Islet precursor cell (in vitro differentiated cells): ENCODE data around the gene CD200R1L.

Experiments
- DNase-seq: peaks from one replicate; pipeline ENCODE4 v3.0.0-alpha.2; 2018

CD200R1L gene

GRCh38 chr3:112786002-112786590, 60.6 kb downstream of the CD200R1L start:
- no peak for DNase-seq

DNA sequence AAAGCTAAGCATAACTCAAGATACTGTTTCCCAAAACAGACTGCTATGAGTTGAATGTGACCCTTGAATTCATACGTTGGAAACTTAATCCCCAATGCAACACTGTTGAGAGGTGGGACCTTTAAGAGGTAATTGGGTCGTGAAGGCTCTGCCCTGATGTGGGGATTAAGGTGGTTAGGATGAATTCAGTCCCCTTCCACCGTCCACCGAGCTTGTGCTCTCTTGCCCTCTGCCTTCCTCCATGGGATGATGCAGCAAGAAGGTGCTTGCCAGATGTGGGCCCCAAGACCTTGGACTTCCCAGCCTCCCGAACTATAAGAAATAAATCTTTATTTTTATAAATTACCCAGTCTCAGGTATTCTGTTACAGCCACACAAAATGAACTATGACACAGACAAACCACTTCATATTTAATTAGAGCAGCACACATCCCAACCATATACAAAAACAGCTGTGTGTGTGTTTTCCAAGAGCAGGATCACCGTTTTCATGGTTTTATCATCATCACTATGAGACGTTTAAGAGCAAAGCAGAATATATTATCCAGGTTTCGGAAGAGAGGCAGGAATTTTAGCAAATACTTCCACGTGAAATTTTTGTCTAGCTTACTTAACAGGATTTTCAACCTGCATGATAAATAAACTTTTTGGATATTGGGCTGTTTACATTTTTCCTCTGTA, 61.2 kb downstream of the CD200R1L start:
- no peak for DNase-seq

DNA sequence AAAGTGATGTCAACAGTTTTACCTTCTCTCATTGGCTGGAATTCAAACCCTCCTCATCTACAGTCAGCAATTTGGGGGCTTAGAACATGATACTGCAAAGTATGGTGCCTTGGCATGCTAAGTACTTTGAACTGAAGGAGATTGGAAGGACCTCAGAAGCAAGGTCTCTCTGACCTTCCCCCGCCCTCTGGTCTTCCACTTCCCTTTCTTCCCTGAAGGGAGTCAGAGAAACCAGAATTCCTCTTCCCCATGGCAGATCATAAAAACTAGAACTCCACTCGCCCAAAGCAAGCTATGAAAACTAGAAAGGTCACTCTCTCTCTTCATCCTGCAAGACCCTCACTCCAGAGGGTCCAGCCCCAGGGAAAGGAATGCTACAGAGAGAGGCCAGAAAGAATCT, 64.2 kb downstream of the CD200R1L start:
- DNase-seq, result no peak

DNA sequence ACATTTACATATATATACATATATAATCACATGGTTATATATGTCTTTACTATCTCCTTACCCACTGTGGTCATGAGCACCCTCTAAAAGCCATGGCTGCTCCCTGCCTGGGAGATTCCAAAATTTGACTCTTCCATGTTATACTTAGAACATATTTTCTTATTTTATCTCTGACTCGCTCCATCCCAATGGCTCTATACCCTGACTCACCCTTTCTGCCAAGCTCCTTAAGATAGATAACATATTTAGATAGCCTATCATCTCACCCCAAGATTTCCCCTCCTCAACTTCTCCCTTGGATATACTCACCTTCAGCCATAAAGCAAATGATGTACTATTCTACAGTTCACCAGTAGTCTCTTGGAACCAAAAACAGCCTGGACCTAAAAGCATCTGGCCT, 65.1 kb downstream of the CD200R1L start:
- DNase-seq, result no peak

- DNase-seq, result no peak
Observed at GRCh38 chr3:112779558-112780480, 66.8 kb downstream of the CD200R1L start.

GRCh38 chr3:112779011-112779410, 67.7 kb downstream of the CD200R1L start:
- DNase-seq, result no peak

GRCh38 chr3:112778353-112778948, 68.2 kb downstream of the CD200R1L start:
- DNase-seq, result no peak

DNA sequence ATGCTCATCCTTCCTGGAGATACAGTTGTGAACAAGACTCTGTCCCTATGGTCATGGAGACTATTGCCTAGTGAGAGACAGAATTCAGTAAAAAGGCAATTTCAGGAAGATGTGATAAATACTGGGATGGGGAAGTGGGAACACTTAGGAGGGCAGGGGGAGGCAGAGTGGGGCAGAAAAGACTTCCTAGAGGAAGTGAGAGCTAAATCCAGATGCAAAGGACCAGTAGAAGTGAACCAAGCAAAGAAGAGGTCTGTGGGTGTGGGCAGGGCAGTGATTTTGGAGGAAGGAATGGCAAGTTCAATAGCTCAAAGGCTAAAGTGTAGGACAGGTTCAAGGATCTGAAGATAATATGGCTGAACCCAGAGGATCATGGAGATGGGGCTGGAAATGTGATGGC, 68.9 kb downstream of the CD200R1L start:
- DNase-seq, result no peak

DNA sequence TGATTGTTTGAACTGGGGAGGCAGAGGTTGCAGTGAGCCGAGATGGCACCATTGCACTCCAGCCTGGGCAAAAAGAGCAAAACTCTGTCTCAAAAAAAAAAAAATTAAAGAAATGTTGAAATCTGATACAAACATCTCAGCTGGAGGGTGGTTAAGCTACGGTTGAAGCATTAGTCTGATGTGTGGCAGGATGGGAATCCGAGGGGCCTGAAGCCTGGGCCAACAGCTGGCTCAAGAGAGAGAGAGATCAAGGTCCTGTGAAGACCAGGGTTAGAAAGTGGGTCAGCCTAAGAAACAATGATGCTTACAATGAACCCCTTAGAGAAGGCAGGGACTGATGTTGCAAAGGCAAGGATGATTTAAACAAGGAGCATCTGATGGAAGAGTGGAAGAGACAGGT, 69.8 kb downstream of the CD200R1L start:
- no peak for DNase-seq

GRCh38 chr3:112776000-112776399, 70.7 kb downstream of the CD200R1L start:
- no peak for DNase-seq

GRCh38 chr3:112775011-112775742, 71.5 kb downstream of the CD200R1L start:
- DNase-seq, result no peak

- DNase-seq, result no peak
Observed at GRCh38 chr3:112774293-112774926, 72.3 kb downstream of the CD200R1L start.

- DNase-seq, result no peak
Observed at GRCh38 chr3:112773864-112774263, 72.8 kb downstream of the CD200R1L start.

GRCh38 chr3:112770951-112771350, 75.7 kb downstream of the CD200R1L start:
- no peak for DNase-seq

- peak; percentile 56 for DNase-seq
Observed at GRCh38 chr3:112770032-112770626, 76.5 kb downstream of the CD200R1L start.

DNA sequence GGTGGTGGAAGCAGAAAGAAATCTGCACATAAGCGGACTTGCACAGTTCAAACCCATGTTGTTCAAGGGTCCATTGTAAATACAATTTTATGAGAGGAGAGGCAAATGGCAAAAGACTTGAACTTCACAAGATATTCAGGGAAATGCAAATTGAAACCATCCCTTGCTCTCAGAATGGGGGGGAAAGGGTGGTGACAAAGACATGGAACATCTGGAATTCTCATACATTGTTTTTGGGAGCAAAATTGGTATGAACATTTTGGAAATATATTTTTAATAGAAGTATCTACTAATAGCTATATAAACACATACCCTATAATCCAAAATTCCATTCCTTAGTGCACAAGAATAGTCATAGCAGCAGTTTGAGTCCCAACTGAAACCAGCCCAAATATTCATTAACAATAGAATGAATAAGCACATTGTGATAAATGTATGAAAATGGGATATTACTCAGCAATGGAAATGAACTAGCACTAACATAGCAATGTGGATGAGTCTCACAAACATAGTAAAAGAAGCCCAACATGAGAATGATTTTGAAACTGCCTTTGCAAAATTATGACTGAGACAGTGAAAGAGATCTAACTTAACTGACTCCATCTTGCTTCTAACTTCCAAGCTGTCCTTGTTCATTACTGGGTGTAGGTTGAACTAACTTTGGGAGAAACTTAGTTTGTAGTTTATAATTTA, 77.2 kb downstream of the CD200R1L start:
- DNase-seq, result no peak

GRCh38 chr3:112767777-112768176, 78.9 kb downstream of the CD200R1L start:
- DNase-seq, result no peak

DNA sequence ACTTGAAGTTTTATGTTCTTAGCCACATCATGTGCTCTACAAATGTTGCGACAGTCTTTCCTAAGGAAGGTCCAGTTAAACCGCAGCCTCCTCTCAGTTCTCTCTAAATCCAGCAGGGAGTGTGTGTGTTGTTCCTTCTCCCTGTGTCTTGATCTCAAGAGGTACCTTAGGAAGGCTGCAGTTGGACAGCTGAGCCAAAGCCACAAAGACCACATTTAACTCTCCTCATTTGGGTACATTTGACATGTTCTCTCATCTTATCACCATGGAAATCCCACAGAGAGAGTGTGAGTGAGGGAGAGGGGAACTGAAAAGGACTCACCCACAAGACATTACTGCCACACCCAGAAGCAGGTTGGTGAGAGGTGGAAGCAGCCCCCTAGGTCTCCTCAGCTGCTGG, 79.5 kb downstream of the CD200R1L start:
- no peak for DNase-seq
